SW480 (cell line): Measurements from ENCODE around the gene FBLN1.
"Not testable (repeated sequence)": the region's sequence is repeated elsewhere in the genome, so short reads cannot be mapped to it uniquely, and the experiment has no call there.

Source experiments
- DNase-seq: peaks from one replicate; pipeline ENCODE4 v3.0.0-alpha.2; 2016; ENCODE audit warnings: low spot score

FBLN1 gene

DNA sequence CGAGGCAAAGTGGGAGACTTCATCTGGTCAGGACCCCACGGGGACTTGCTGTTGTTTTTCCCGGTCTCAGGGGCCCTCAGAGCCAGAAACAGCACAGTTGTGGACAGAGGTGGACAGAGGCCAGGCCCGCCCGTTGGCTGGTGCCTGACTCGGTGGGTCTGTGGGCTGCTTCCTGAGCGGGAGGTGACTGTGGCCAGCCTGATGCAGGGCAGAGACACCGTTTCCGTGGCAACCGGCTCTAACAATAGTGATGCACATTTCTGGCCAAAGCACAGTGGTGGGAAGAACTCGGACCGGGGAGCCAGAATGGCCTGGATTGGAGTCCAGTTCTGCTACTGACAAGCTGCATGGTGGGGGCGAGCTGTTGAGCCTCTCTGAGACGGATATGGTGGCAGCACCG is 110.3 kb downstream of the FBLN1 start:
- DNase-seq = no peak

GRCh38 chr22:45615364-45615763 is 112.7 kb downstream of the FBLN1 start:
- DNase-seq = no peak

GRCh38 chr22:45616432-45616831 is 113.7 kb downstream of the FBLN1 start:
- DNase-seq = no peak

DNA sequence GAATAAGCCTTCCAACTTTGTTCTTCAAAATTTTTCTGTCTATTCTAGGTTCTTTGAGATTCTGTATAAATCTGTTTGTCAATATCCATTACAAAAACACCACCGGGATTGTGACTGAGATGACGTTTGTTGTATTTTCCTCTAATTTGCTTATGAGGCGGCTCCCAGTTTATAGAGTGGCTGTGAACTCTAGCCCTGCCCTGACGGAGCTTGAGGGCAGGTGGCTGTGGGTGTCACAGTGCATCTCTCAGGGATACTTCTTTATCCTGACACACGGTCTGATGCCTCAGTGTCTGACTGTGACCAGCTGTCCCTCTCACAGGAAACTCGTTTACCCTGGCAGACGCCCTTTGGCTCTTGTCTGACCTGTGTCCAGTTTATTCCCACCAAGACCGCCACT is 115.3 kb downstream of the FBLN1 start:
- DNase-seq = no peak

DNA sequence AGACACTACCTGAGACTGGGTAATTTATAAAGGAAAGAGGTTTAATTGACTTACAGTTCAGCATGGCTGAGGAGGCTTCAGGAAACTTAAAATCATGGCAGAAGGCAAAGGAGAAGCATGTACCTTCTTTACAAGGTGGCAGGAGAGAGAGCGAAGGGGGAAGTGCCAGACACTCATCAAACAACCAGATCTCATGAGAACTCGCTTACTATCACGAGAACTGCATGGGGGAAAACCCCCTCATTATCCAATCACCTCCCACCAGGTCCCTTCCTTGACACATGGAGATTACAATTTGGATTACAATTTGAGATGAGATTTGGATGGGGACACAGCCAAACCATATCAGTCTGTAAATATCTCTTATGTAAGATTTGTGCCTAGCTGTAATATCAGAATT is 118.0 kb downstream of the FBLN1 start:
- DNase-seq = no peak

DNA sequence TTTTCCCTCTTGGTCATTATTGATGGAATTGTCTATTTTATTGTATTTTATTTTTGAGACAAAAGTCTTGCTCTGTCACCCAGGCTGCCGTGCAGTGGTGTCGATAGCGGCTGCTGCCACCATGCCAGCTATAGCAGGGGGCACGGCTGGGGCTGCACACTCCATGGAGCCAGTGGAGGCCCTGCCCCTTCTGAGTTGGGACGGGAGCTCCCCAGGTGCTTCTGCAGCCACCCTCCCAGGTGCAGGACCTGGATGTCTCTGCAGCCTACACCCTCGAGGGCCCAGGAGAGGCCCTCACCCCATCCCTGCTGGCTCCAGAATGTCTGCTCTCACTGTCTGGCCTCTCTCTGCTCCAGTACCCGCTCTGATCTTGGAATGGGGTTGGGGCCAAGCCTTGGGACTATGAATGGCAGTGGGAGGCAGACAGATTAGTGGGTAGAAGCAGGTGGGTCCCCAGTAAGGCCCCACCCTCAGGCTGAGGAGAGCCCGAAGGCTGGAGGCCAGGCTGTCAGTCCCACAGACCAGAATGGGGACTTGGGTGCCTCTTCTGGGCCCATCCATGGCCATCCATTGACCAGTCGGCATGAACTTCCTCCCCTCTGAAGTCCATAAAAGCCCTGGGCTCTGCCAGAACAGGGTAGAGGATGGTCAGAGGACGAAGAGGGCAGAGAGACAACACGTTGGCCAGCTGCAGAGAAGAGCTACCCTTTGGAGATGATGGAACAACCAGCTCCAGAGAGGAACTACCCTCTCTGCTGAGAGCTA is 119.3 kb downstream of the FBLN1 start:
- no peak for DNase-seq

- DNase-seq = not testable (repeated sequence)
These were observed 120.9 kb downstream of the FBLN1 start for GRCh38 chr22:45623464-45624145.

GRCh38 chr22:45626198-45626651 is 123.5 kb downstream of the FBLN1 start:
- DNase-seq = peak; percentile 89

DNA sequence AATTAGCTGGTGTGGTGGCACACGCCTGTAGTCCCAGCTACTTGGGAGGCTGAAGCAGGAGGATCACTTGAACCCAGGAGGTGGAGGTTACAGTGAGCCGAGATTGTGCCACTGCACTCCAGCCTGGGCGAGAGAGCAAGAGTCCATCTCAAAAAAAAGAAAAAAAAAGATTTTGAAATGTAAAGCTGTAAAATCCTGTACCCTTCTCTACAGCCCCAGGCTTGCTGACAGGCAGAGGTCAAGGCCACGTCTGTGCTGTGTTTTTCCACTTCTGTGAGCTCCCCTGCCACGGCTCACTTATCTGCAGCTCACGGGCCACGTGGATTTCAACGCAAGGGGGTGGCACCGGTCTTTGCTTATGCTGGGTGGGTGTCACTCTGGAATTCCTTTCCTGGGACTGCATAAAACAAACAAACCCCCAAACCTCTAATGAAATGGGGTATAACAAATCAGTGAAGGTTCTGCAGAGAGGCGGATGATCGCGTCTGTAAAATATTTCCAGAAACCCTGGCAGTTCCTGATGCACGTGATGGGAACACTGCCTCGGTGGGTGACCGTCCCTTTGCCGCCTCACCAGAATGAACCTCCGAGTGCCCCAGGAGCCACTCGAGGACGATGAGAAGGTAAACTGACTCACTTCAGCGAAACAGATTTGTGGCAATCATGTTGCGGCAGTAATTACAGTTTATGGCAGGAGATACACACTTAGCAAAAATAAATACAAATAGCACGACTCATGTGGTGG is 125.0 kb downstream of the FBLN1 start:
- no peak for DNase-seq

GRCh38 chr22:45628515-45628914 is 125.8 kb downstream of the FBLN1 start:
- no peak for DNase-seq

GRCh38 chr22:45629469-45630089 is 126.9 kb downstream of the FBLN1 start:
- DNase-seq = no peak

DNA sequence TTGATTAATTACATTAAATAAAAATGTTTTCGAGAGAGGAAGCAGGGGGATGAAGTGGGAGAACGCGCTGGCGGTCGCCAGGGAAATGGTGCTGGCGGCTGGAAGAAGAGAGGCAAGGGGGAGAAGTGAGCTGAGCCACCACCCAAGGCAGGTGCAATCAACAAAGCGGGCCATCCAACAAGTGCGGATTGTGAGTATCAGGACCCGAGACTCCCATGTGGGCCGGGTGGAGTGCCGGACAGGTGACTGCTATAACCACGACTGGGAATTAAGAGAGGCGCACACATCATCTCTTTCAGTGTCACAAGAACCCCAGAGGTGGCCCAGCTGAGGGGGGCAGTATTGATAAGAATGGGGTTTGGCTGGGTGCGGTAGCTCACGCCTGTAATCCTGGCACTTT is 127.8 kb downstream of the FBLN1 start:
- DNase-seq = no peak

- DNase-seq = no peak
These were observed 128.6 kb downstream of the FBLN1 start for GRCh38 chr22:45631140-45631840.

DNA sequence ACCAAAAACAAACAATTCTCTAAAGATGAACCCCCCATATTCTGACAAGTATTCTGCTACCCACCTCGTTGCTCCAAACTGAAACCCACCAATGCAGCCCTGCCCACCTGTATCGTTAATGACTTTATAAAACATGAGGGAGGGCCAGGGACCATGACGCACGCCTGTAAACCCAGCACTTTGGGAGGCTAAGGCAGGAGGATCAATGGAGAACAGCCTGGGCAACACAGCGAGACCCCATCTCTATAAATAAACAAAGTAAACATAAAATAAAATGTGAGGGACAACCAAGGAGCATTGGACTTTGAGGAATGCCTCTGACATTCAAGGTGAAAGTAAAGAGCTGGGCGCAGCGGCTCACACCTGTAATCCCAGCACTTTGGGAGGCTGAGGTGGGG is 129.2 kb downstream of the FBLN1 start:
- no peak for DNase-seq

DNA sequence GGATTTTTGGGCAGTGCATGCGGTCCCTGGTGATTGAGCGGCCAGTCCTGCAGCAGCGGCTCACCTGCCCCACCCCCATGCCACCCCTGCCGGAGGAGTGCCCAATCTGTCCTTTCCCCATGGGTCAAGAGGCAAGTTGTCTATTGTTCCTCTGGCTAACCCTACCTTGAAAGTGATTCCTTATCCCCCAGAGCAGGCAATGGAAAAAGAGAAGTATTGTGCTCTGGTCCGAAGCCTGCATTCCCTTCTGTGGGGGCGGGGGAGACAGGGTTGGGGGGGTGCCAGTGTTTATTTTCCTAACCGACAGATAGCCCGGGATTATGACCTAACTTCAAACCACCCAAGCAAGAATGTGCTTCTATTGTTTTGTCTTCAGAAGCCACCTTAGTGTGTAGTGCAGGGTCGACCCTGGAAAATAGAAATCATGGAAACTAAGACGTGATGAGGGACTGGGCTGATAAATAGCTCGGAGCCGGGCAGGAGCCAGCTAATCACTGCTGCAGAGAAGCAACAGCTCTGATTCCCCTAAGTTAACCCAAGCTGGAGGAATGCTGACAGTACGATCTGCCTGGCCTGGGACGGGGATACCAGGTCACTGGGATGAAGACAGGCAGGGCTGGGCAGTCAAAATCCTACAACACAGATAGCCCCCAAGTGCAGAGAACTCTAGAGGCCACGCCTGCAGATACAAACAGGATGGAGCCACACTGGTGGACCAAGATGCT is 130.3 kb downstream of the FBLN1 start:
- DNase-seq = no peak

DNA sequence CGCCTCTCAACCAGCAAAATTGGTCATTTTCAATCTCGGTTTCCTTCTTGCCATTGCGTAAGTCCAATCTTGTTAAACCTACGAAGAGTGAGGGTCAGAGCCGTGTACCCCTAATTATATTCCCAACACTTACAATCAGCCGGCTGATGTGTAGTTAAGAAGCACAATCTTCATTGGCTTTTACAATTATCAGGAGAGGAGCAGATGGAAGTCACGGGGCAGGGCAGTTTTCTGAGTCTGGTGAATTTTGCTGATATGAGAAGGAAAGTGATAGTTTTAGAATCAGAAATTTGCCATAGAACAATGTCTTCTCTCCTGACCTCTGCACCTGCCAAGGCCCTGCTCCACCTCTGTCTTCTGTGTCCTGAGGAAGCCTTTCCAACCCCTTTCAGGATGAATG is 134.0 kb downstream of the FBLN1 start:
- no peak for DNase-seq

- DNase-seq = no peak
These were observed 135.5 kb downstream of the FBLN1 start for GRCh38 chr22:45638197-45638596.

DNA sequence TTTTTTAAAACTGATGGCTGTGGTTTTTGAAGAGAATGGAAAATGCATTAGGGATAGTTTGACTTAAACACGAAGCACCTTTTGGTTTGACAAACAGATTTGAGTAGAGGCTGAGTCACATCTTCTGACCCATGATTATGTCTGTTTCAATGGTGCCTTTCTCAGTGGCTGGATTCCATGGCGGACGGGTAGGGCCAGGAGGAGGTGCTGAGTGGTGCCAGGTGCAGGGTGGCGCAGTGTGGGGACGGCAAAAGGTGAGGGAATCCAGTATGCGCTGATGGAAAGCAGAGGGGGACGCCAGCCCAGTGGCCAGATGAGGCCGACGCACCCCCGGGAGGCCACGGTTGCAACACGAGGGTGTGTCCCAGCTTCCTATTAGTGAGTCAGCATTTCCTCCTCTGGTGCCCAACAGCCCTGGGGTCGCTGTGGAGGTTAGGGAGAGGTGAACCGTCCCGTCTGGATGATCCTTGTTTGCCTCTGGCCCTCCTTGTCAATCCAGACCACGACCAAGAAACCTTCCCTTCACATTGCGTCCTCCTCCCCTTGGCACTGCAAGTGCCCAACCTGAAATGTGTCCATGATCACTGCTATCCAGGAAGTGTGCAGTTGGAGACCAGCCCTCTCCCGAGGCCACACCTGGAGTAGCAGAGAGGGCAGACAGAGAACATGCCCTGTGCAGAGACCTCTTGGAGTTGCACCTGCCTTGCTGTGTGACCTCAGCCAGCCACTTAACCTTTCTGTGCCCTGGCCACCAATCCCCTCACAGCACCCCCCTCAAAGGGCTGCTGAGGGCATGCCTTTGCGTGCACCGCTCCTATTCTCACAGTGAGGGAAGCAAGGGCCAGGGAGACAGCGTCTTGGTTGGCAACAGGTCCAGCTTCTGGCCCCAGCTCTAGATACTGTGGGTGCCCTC is 136.4 kb downstream of the FBLN1 start:
- DNase-seq = peak; percentile 82

DNA sequence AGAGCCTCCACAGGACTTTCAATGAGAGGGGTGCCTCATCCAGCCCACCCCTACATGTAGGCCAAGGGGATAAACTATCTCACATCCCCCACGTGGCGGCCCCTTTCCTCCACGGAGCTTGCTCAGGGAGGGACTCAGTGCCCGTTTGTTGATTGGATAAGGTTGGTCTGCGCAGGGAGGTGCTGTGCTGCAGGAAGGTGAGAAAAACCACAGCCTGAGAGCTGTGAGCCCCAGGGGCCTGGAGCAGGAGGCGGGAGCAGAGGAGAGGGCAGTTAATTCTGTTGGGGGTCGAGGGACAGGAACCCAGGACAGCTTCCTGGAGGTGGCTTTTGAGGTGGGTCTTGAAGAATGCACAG is 137.0 kb downstream of the FBLN1 start:
- DNase-seq = no peak

DNA sequence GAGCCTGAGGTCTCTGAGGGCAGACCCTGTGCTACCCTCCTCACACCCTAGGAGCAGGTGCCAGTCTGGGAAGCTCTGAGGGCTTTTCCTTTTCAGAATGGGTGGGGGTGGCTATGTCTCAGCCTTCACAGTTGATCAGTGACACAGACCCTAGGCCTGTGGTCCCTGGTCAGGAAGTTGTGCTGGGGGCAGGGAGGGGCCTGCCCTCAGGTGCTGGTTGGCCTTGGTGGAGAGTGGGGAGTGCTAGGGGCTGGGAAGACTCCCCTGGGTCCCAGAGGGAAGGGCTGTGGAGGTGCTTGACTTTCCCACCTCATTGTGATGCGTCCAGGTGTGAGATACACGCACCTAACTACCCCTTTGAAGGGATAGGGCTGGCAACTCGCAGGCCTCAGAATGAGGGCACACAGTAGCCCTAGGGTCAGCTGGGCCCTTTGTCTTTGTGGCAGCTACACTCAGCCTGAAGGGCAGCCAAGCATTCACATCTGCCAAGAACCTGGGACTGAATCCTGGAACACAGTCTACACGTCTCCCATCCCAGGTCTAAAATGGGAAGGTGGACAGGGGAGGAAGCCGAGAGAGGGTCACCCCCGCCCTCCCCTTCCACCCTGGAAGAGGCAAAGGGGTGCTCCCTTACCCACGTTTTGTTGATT is 137.7 kb downstream of the FBLN1 start:
- DNase-seq = no peak
